IPS-18c (cell line): ENCODE data around the gene NECAP2.

Experiments
- H3K4me3 ChIP-seq: 2 replicates; pipeline ENCODE4 v1.7.0; 2013; ENCODE audit warnings: low read depth, mild to moderate bottlenecking, low read length, moderate library complexity; ENCODE audit not compliant: insufficient read depth
- H3K9me3 ChIP-seq: one replicate; pipeline ENCODE4 v1.6.1; 2013; ENCODE audit warnings: mild to moderate bottlenecking, low read length, moderate library complexity; ENCODE audit not compliant: control insufficient read depth, insufficient read depth

Gene NECAP2, protein sequence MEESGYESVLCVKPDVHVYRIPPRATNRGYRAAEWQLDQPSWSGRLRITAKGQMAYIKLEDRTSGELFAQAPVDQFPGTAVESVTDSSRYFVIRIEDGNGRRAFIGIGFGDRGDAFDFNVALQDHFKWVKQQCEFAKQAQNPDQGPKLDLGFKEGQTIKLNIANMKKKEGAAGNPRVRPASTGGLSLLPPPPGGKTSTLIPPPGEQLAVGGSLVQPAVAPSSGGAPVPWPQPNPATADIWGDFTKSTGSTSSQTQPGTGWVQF

DNA sequence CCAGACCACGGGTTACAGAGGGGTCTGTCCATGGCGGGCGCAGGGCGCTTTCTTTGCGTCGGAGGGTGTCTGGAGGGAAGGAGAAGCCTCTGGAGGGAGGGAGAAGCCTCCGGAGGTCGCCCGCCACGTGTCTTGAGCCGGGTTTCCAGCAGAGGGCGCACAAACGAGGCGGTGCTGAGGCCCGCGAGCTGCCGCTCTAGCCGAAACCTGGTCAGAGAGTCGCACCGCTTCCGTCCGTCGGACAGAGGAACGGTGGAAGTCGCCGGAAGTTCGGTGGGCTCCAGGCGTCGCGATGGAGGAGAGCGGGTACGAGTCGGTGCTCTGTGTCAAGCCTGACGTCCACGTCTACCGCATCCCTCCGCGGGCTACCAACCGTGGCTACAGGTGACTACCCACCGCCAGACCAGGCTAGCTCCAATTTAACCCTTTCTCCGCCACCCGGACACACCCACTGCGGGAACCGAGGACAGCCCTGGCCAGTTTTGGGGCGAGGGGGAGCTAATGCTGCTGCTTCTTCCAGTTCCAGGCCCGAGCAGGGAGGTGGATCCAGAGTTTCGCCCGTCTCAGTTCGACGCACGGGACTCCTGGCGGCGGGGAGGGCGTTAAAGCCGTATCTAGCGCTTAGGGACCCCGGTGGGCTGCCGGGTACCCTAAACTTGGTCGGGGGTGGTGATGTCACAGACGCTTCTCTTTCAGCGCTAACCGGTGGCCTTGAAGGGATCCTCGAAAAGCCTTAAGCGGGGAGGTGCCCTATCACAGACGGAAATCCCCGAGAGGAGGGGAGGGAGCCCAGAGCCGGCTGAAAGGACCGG lies at the start of gene NECAP2:
TSS of gene NECAP2 (plus strand) at position 255 of the 812 bp plus-strand sequence. CDS start at position 293, 38 bp downstream.
- peak within 1 kb of the TSS; percentile 98 for H3K4me3 ChIP-seq
- no peaks in the 10 kb centered on the region for H3K9me3 ChIP-seq

- H3K9me3 ChIP-seq = no peaks in the 10 kb centered on the region
These were observed 49.1 kb upstream of the NECAP2 start for GRCh38 chr1:16391411-16391810.

GRCh38 chr1:16392740-16393569 lies 47.6 kb upstream of the NECAP2 start:
- Histone ChIP-seq H3K4me3 (no peak overlapping the region; the same call in 1 of the 2 replicates), H3K9me3 (no peaks in the 10 kb centered on the region)

More at GRCh38 chr1:16391411-16391810, 49.1 kb upstream of the NECAP2 start:
- no peak overlapping the region for H3K4me3 ChIP-seq

- no peaks in the 10 kb centered on the region for H3K9me3 ChIP-seq
- no peak overlapping the region for H3K4me3 ChIP-seq
These were observed 46.7 kb upstream of the NECAP2 start for GRCh38 chr1:16393570-16394521.

GRCh38 chr1:16394977-16395376 lies 45.5 kb upstream of the NECAP2 start:
- Histone ChIP-seq H3K4me3 (no peak overlapping the region), H3K9me3 (no peaks in the 10 kb centered on the region)

DNA sequence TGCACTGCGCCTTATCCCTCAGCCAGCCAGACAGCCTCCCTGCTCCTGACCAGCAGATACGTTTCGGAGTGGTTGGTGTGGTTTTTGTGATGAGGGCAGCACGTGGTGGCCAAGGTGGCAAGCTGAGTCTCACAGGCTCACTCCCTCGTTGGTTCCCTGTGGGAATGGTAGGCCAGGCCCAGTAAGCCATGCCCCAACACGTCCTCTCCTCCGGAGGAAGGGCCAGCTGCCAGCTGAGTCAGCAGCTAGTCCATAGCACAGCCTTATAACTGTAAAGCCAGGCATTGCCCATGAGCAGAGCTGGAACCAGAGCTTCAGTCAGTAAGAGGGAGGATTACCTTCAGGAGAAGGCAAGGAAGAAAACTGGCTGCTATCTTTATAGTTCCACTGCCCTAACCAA lies 43.9 kb upstream of the NECAP2 start:
- H3K9me3 ChIP-seq = no peaks in the 10 kb centered on the region
- no peak overlapping the region for H3K4me3 ChIP-seq

GRCh38 chr1:16397120-16397519 lies 43.4 kb upstream of the NECAP2 start:
- Histone ChIP-seq H3K4me3 (no peak overlapping the region), H3K9me3 (no peaks in the 10 kb centered on the region)

DNA sequence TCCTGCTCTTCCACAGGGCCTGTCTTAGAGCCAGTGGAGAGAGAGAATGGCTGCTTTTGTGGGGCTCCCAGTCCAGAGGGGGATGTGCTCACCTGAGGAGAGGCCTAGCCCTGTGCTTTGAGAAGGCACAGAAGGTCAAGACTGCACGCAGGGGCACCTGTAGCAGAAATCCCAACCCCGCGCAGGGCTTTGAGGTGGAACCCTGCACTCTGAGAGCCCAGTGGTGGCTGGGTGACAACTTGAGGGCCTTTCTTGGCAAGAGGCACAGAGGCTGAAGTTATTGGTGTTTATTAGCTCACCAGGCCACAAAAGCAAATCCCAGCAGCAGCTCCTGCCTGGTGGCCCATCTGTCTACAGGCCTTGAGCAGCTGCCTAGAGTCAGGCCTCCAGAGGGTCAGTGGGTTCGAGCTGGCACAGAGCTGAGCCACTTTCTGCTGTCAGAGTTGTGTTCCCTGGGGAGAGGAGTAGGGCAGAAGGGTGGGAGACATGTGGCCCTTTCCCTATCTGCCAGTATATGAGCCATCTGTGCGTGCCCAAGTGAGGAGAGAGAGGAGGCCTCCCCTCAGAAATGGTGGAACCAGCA lies 42.1 kb upstream of the NECAP2 start:
- H3K9me3 ChIP-seq = no peaks in the 10 kb centered on the region
- no peak overlapping the region for H3K4me3 ChIP-seq

GRCh38 chr1:16402742-16403141 lies 37.8 kb upstream of the NECAP2 start:
- H3K9me3 ChIP-seq = no peaks in the 10 kb centered on the region

DNA sequence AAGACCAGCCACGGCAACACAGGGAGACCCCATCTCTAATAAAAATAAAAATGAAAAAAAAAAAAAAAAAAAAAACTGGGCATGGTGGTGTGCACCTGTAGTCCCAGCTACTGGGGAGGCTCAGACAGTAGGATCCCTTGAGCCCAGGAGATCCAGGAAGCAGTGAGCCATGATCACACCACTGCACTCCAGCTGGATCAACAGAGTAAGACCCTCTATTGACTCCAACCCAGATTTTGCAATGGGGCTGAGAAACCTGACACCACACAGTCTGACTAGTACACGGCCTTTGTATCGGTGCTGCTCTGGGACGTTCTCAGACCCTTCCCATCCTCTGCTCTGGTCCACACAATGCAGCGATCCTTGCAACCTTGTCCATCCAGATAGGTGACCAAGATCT lies 35.1 kb upstream of the NECAP2 start:
- no peaks in the 10 kb centered on the region for H3K9me3 ChIP-seq
- no peak overlapping the region for H3K4me3 ChIP-seq

More at GRCh38 chr1:16402742-16403141, 37.8 kb upstream of the NECAP2 start:
- H3K4me3 ChIP-seq = no peak overlapping the region

DNA sequence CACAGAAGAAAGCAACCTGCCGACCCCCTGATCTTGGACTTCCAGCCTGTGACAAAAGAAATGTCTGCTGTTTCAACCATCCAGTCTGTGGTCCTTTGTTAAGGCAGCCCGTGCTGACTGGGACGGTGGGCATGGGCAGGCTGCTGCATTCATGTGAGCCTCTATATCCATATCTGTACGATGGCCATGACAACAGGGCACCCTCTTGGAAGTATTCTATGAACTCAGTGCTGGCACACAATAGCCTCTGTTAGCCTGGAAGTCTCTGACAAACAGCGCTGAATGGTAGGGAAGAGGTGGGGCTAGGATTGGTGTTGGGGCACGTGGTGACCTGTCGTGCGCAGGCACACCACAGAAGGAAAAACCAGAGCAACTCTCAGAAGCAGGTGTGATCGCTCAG lies 33.7 kb upstream of the NECAP2 start:
- H3K9me3 ChIP-seq = no peaks in the 10 kb centered on the region
- H3K4me3 ChIP-seq = no peak overlapping the region

DNA sequence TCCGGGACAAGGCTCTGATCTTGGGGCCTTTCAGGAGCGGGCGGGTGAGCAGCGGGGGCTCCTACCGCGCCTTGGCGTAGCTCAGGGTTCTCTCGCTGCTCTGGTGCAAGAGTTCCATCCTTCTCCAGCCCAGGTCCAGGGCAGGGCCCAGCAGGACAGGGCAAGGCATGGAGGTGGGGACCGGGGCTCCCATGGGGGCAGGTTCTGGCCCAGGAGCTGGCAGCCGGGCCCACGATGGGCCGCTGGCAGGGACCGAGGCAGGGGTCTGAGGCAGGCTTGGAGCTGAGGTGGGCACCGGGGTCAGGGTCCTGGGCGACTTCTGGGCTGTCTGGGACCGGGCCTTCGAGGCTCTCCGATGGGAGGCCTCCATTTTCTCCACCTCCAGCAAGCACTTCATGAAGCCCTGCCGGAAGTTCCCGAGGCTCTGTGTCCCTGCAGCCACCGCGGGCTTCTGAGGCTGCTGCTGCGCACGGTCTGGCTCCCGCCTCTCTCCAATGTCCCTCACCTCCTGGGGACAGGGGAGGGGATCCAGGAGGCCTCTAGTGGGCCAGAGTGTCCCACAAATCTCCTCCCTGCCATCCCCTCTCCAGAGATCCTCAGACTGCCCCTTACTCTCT lies 30.9 kb upstream of the NECAP2 start:
- no peak overlapping the region for H3K4me3 ChIP-seq
- H3K9me3 ChIP-seq = no peaks in the 10 kb centered on the region

GRCh38 chr1:16410803-16411202 lies 29.7 kb upstream of the NECAP2 start:
- Histone ChIP-seq H3K9me3 (no peaks in the 10 kb centered on the region), H3K4me3 (no peak overlapping the region)

- no peaks in the 10 kb centered on the region for H3K9me3 ChIP-seq
- no peak overlapping the region for H3K4me3 ChIP-seq
These were observed 27.3 kb upstream of the NECAP2 start for GRCh38 chr1:16413191-16413590.

DNA sequence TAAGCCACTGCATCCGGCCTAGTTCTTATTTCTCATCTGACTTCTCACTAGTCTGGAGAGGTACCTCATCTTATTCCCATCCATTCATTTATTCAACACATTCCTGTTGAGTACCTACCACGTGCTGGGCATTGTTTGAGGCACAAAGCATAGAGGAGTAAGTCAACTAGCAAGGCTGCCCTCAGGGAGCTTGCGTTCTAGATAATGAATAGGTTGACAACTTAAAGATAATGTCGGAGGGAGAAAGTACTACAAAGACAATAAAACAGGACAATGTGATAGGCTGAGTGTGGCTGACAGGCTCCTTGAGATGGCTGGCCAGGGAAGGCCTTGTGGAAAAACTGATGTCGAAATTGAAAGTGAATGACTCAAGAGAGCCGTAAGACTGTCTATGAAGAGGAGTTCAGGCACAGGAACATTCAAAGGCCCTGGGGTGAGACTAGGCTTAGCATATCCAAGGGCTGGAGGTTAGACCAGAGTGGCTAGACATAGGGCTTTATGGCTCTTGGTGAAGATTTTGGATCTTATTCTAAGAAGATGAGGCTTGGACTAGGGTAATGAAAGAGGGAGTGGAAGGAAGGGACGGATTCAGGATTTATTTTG lies 21.6 kb upstream of the NECAP2 start:
- Histone ChIP-seq H3K9me3 (no peaks in the 10 kb centered on the region), H3K4me3 (no peak overlapping the region)
